Naive B cell (primary cell): ENCODE results near the gene DNAH3. TPM values are rescaled to one million over a fixed set of nuclear protein-coding genes. Genes with fewer than 3 reads are reported as not detected.
A peak's percentile ranks its signal among the peaks of the same experiment; 100 is the strongest.
"Not testable (repeated sequence)": the region's sequence is repeated elsewhere in the genome, so short reads cannot be mapped to it uniquely, and the experiment has no call there.

Source experiments
- ATAC-seq, 2 donors: fragments of 150-1000 bp; cut with Tn5 transposase; 2 replicates each; pipeline ENCODE4 v1.10.0; 2021; ENCODE audit warnings: low read depth in 2 of 2, mild to moderate bottlenecking in 2 of 2, moderate library complexity in 2 of 2
- DNase-seq: peaks from one replicate; pipeline ENCODE4 v3.0.0; 2022
- H3K27ac Mint-ChIP-seq, 6 donors: one replicate each; pipeline ENCODE4 v1.8.0; 2020 to 2022; ENCODE audit warnings: mild to moderate bottlenecking in 6 of 6, mixed read lengths in 6 of 6, moderate library complexity in 5 of 6, inconsistent platforms in 2 of 6
- H3K27me3 Mint-ChIP-seq, 3 donors: one replicate each; pipeline ENCODE4 v1.8.0; 2021 to 2022; ENCODE audit warnings: mixed read lengths in 3 of 3, mild to moderate bottlenecking in 1 of 3
- H3K36me3 Mint-ChIP-seq, 2 donors: one replicate each; pipeline ENCODE4 v1.8.0; 2020 to 2022; ENCODE audit warnings: mixed read lengths in 2 of 2, inconsistent platforms in 1 of 2, mild to moderate bottlenecking in 1 of 2
- H3K4me1 Mint-ChIP-seq, 3 donors: one replicate each; pipeline ENCODE4 v1.8.0; 2020 to 2022; ENCODE audit warnings: mixed read lengths in 3 of 3, inconsistent platforms in 1 of 3, mild to moderate bottlenecking in 1 of 3, moderate library complexity in 1 of 3
- H3K4me3 Mint-ChIP-seq, 8 donors: one replicate each; pipeline ENCODE4 v1.8.0; 2020 to 2022; ENCODE audit warnings: mild to moderate bottlenecking in 8 of 8, mixed read lengths in 8 of 8, moderate library complexity in 8 of 8, inconsistent platforms in 2 of 8
- H3K9me3 Mint-ChIP-seq, 7 donors: one replicate each; pipeline ENCODE4 v1.8.0; 2020 to 2022; ENCODE audit warnings: mixed read lengths in 7 of 7, mild to moderate bottlenecking in 5 of 7, inconsistent platforms in 2 of 7, moderate library complexity in 1 of 7
- polyA plus RNA-seq, 6 donors: library from polyadenylated mRNA; unstranded; fragments of 300-500 nt; fragmentation: Illumina TruSeq; gene quantifications; one replicate each; pipeline ENCODE4 v1.2.3, GENCODE V29; 2021; ENCODE audit warnings: low read depth in 6 of 6

DNAH3 gene
- polyA plus RNA-seq, 6 donors from 2014 or later, result not detected

GRCh38 chr16:21101631-21102420, 48.8 kb downstream of the DNAH3 start:
- Mint-ChIP-seq H3K4me3 (no peak overlapping the region), H3K4me1 (no peaks in the 10 kb centered on the region), H3K36me3 (no peaks in the 10 kb centered on the region), H3K27ac (no peak overlapping the region), H3K9me3 (no peaks in the 10 kb centered on the region), H3K27me3 (peaks cover 33 to 60% (median 57%) of the 10 kb centered on the region in 3 donors)
- ATAC-seq, result no peak
- no peak for DNase-seq

GRCh38 chr16:21100447-21100846, 50.2 kb downstream of the DNAH3 start:
- DNase-seq (no peak), ATAC-seq (no peak)
- Mint-ChIP-seq H3K4me3 (no peak overlapping the region), H3K27ac (no peak overlapping the region), H3K4me1 (no peaks in the 10 kb centered on the region), H3K9me3 (no peaks in the 10 kb centered on the region), H3K36me3 (no peaks in the 10 kb centered on the region), H3K27me3 (peaks cover 32 to 69% (median 64%) of the 10 kb centered on the region in 3 donors)

- Mint-ChIP-seq H3K9me3 (peaks cover 4 to 19% (median 15%) of the 10 kb centered on the region in 7 donors), H3K27ac (no peak overlapping the region), H3K36me3 (peaks cover 0 to 7% of the 10 kb centered on the region in 2 donors), H3K4me1 (no peaks in the 10 kb centered on the region), H3K27me3 (peaks cover 25 to 75% (median 46%) of the 10 kb centered on the region in 3 donors), H3K4me3 (no peak overlapping the region)
- DNase-seq (no peak), ATAC-seq (no peak)
These were observed 53.5 kb downstream of the DNAH3 start for GRCh38 chr16:21097151-21097550.

GRCh38 chr16:21094719-21095118, 55.9 kb downstream of the DNAH3 start:
- not testable (repeated sequence) for H3K4me1 Mint-ChIP-seq, H3K36me3 Mint-ChIP-seq, H3K4me3 Mint-ChIP-seq, H3K27ac Mint-ChIP-seq, DNase-seq, ATAC-seq
- Mint-ChIP-seq H3K27me3 (peaks cover 27 to 64% (median 37%) of the 10 kb centered on the region in 3 donors), H3K9me3 (peaks cover 4 to 26% (median 16%) of the 10 kb centered on the region in 7 donors)

- Mint-ChIP-seq H3K4me1 (no peaks in the 10 kb centered on the region), H3K4me3 (no peak overlapping the region), H3K9me3 (peaks cover 4 to 36% (median 21%) of the 10 kb centered on the region in 7 donors), H3K36me3 (peaks cover 4 to 7% of the 10 kb centered on the region in 2 donors), H3K27ac (peak overlapping the region in 1 of 6 donors; percentile 69), H3K27me3 (peaks cover 17 to 68% (median 38%) of the 10 kb centered on the region in 3 donors)
- ATAC-seq (no peak), DNase-seq (no peak)
These were observed 57.7 kb downstream of the DNAH3 start for GRCh38 chr16:21092951-21093350.

GRCh38 chr16:21088646-21089538, 61.8 kb downstream of the DNAH3 start:
- Mint-ChIP-seq H3K36me3 (peaks cover 0 to 4% of the 10 kb centered on the region in 2 donors), H3K4me1 (no peaks in the 10 kb centered on the region), H3K4me3 (no peak overlapping the region), H3K27me3 (peaks cover 12 to 51% (median 37%) of the 10 kb centered on the region in 3 donors), H3K9me3 (peaks cover 0 to 24% (median 12%) of the 10 kb centered on the region in 7 donors), H3K27ac (no peak overlapping the region)
- DNase-seq, result no peak
- no peak for ATAC-seq

- DNase-seq (no peak), ATAC-seq (no peak)
- Mint-ChIP-seq H3K4me1 (no peaks in the 10 kb centered on the region), H3K4me3 (no peak overlapping the region), H3K27ac (no peak overlapping the region), H3K27me3 (peaks cover 12 to 51% (median 37%) of the 10 kb centered on the region in 3 donors), H3K36me3 (peaks cover 0 to 4% of the 10 kb centered on the region in 2 donors), H3K9me3 (peaks cover 0 to 21% (median 11%) of the 10 kb centered on the region in 7 donors)
These were observed 62.5 kb downstream of the DNAH3 start for GRCh38 chr16:21088143-21088542.

GRCh38 chr16:21084631-21085225, 65.9 kb downstream of the DNAH3 start:
- H3K27ac Mint-ChIP-seq, result no peak overlapping the region
- peaks cover 3 to 29% (median 28%) of the 10 kb centered on the region in 3 donors for H3K27me3 Mint-ChIP-seq
- ATAC-seq (no peak), DNase-seq (no peak)
- H3K4me3 Mint-ChIP-seq, result no peak overlapping the region
- peaks cover 0 to 4% of the 10 kb centered on the region in 2 donors for H3K36me3 Mint-ChIP-seq
- no peaks in the 10 kb centered on the region for H3K4me1 Mint-ChIP-seq
- H3K9me3 Mint-ChIP-seq, result peaks cover 0 to 10% (median 3%) of the 10 kb centered on the region in 7 donors

GRCh38 chr16:21083729-21084268, 66.8 kb downstream of the DNAH3 start:
- H3K27ac Mint-ChIP-seq, result peak overlapping the region in 1 of 6 donors; percentile 44
- peaks cover 0 to under 1% (median 0%) of the 10 kb centered on the region in 7 donors for H3K9me3 Mint-ChIP-seq
- no peaks in the 10 kb centered on the region for H3K36me3 Mint-ChIP-seq
- H3K4me3 Mint-ChIP-seq, result no peak overlapping the region
- DNase-seq, result peak; percentile 23
- H3K27me3 Mint-ChIP-seq, result peaks cover 3 to 24% (median 23%) of the 10 kb centered on the region in 3 donors
- ATAC-seq, result peak; percentile 32 to 53
- no peaks in the 10 kb centered on the region for H3K4me1 Mint-ChIP-seq

GRCh38 chr16:21081329-21081728, 69.3 kb downstream of the DNAH3 start:
- Mint-ChIP-seq H3K27me3 (no peaks in the 10 kb centered on the region), H3K27ac (no peak overlapping the region), H3K36me3 (no peaks in the 10 kb centered on the region), H3K4me1 (no peaks in the 10 kb centered on the region), H3K9me3 (no peaks in the 10 kb centered on the region), H3K4me3 (no peak overlapping the region)
- no peak for DNase-seq
- no peak for ATAC-seq

GRCh38 chr16:21078563-21078962, 72.1 kb downstream of the DNAH3 start:
- Mint-ChIP-seq H3K36me3 (no peaks in the 10 kb centered on the region), H3K27ac (no peak overlapping the region), H3K4me1 (no peaks in the 10 kb centered on the region), H3K27me3 (peaks cover 1 to 18% (median 5%) of the 10 kb centered on the region in 3 donors), H3K4me3 (no peak overlapping the region), H3K9me3 (no peaks in the 10 kb centered on the region)
- DNase-seq (no peak), ATAC-seq (no peak)

GRCh38 chr16:21076186-21076883, 74.3 kb downstream of the DNAH3 start:
- Mint-ChIP-seq H3K4me1 (no peaks in the 10 kb centered on the region), H3K9me3 (no peaks in the 10 kb centered on the region), H3K36me3 (no peaks in the 10 kb centered on the region), H3K4me3 (no peak overlapping the region), H3K27ac (no peak overlapping the region), H3K27me3 (peaks cover 4 to 18% (median 5%) of the 10 kb centered on the region in 3 donors)
- ATAC-seq (no peak), DNase-seq (no peak)
